B cell (primary cell): ENCODE data around the gene ATXN2. TPM values are rescaled to one million over a fixed set of nuclear protein-coding genes. Genes with fewer than 3 reads are reported as not detected.

Experiments
- ATAC-seq: fragments of 200-7000 bp; cut with Tn5 transposase; one replicate; pipeline ENCODE4 v1.10.0; 2021; ENCODE audit warnings: low read depth, mild to moderate bottlenecking, moderate number of reproducible peaks, moderate library complexity
- CTCF ChIA-PET: fragments of 350-600 bp; sonication (Branson Sonifier 250); formaldehyde crosslinking; loops from one replicate; lab custom pipeline; 2021; ENCODE audit warnings: antibody characterized with exemption, inconsistent platforms; lab: Charles Lee
- POLR2A ChIA-PET: fragments of 350-600 bp; sonication (Branson Sonifier 250); formaldehyde crosslinking; loops from one replicate; lab custom pipeline; 2021; ENCODE audit warnings: antibody characterized with exemption; lab: Charles Lee
- DNase-seq: peaks from one replicate; pipeline ENCODE4 v3.0.0; 2013
- H2AFZ ChIP-seq: 2 replicates; pipeline ENCODE4 v1.6.1; 2012; ENCODE audit warnings: mild to moderate bottlenecking, low read depth, low read length; ENCODE audit not compliant: insufficient read depth, poor library complexity, severe bottlenecking
- H3K27ac ChIP-seq, 2 donors: 1 replicate in 1 of 2; 2 replicates in 1 of 2; pipeline ENCODE4 v1.5.1; 2012 to 2013; ENCODE audit warnings: low read length in 2 of 2, mild to moderate bottlenecking in 2 of 2, moderate library complexity in 1 of 2
- H3K27me3 ChIP-seq, 4 experiments: fragments of 200-600 bp in 1 of 4; sonication (generic) in 1 of 4; replicated peaks in 1 of 4; 1 replicate in 2 of 4; 2 replicates in 2 of 4; pipeline versions ENCODE4 v1.6.1 to v1.7.0; 2013 to 2016; ENCODE audit warnings: low read length in 3 of 4, mild to moderate bottlenecking in 2 of 4, mixed read lengths in 1 of 4, moderate library complexity in 1 of 4; ENCODE audit not compliant: insufficient read depth in 4 of 4, control insufficient read depth in 3 of 4; ENCODE audit errors: control extremely low read depth in 1 of 4
- H3K36me3 ChIP-seq, 2 experiments: replicated peaks in 1 of 2; 1 replicate in 1 of 2; 2 replicates in 1 of 2; pipeline versions ENCODE4 v1.6.1 to v1.7.1; 2013; ENCODE audit warnings: low read length in 1 of 2; ENCODE audit not compliant: insufficient read depth in 2 of 2, control insufficient read depth in 1 of 2; ENCODE audit errors: control extremely low read depth in 1 of 2, extremely low read depth in 1 of 2
- H3K4me1 ChIP-seq, 2 donors: fragments of 200-600 bp in 1 of 2; sonication (generic) in 1 of 2; 1 replicate in 1 of 2; 2 replicates in 1 of 2; pipeline versions ENCODE4 v1.5.1 to v1.6.1; 2013 to 2017; ENCODE audit warnings: low read length in 2 of 2; ENCODE audit not compliant: control insufficient read depth in 2 of 2, insufficient read depth in 2 of 2
- H3K4me2 ChIP-seq: replicated peaks from 2 replicates; pipeline ENCODE3; 2012; ENCODE audit warnings: mild to moderate bottlenecking, low read depth, low read length; ENCODE audit not compliant: poor library complexity, severe bottlenecking
- H3K4me3 ChIP-seq, 5 experiments: fragments of 200-600 bp in 1 of 5; sonication (generic) in 1 of 5; 1 replicate in 3 of 5; 2 replicates in 2 of 5; pipeline versions ENCODE4 v1.5.1 to v1.7.0; 2011 to 2016; ENCODE audit warnings: low read length in 4 of 5, mild to moderate bottlenecking in 4 of 5, low read depth in 2 of 5, control low read depth in 1 of 5, moderate library complexity in 1 of 5; ENCODE audit not compliant: insufficient read depth in 1 of 5; ENCODE audit errors: control extremely low read depth in 1 of 5, extremely low read depth in 1 of 5
- H3K79me2 ChIP-seq: fragments of 200-600 bp; sonication (generic); one replicate; pipeline ENCODE4 v1.6.0; 2016; ENCODE audit warnings: low read length; ENCODE audit not compliant: control insufficient read depth, insufficient read depth
- H3K9ac ChIP-seq: fragments of 200-600 bp; sonication (generic); 2 replicates; pipeline ENCODE4 v1.6.1; 2017; ENCODE audit warnings: mild to moderate bottlenecking, low read length, moderate library complexity
- H3K9me3 ChIP-seq, 3 donors: one replicate each; pipeline versions ENCODE4 v1.6.1 to v1.7.1; 2013; ENCODE audit warnings: low read length in 2 of 3; ENCODE audit not compliant: control insufficient read depth in 2 of 3, insufficient read depth in 1 of 3; ENCODE audit errors: control extremely low read depth in 1 of 3
- H4K20me1 ChIP-seq: 2 replicates; pipeline ENCODE4 v1.6.0; 2012; ENCODE audit warnings: mild to moderate bottlenecking, low read length; ENCODE audit not compliant: insufficient read depth, control insufficient read depth, poor library complexity, severe bottlenecking
- H3K27ac Mint-ChIP-seq: one replicate; pipeline ENCODE4 v1.8.0; 2021; ENCODE audit warnings: mixed read lengths
- H3K27me3 Mint-ChIP-seq: one replicate; pipeline ENCODE4 v1.8.0; 2021; ENCODE audit warnings: mixed read lengths
- H3K4me1 Mint-ChIP-seq: one replicate; pipeline ENCODE4 v1.8.0; 2021; ENCODE audit warnings: mixed read lengths
- H3K4me3 Mint-ChIP-seq: one replicate; pipeline ENCODE4 v1.8.0; 2021; ENCODE audit warnings: mixed read lengths
- H3K9me3 Mint-ChIP-seq: one replicate; pipeline ENCODE4 v1.8.0; 2022; ENCODE audit warnings: mixed read lengths; ENCODE audit not compliant: insufficient read depth
- CTCF ChIP-seq: fragments of 200-600 bp; IDR thresholded peaks from one replicate; pipeline ENCODE4 v1.8.0; 2022; ENCODE audit warnings: antibody characterized with exemption, mild to moderate bottlenecking
- EZH2 ChIP-seq: IDR thresholded peaks from 2 replicates; pipeline ENCODE4 v1.6.1; 2012; ENCODE audit warnings: borderline replicate concordance, low read depth, mild to moderate bottlenecking, moderate library complexity, low read length; ENCODE audit not compliant: insufficient read depth, poor library complexity, severe bottlenecking
- WGBS: methylation state at CpG from one replicate; pipeline ENCODE4 v1.1.5; 2013; ENCODE audit warnings: missing lambda C conversion rate; ENCODE audit not compliant: insufficient coverage; 5-methylcytosine and 5-hydroxymethylcytosine counted together
- intact Hi-C: fragments of 100-400 bp; cut with micrococcal nuclease; formaldehyde crosslinking; loops from one replicate; pipeline ENCODE4 v1.10.0; 2022
- polyA plus RNA-seq: library from polyadenylated mRNA; depleted of rRNA; stranded (reverse); fragments of >200 nt; gene quantifications from 2 replicates; pipeline ENCODE4 v1.2.3, GENCODE V29; 2012
- total RNA-seq, 2 donors: library from RNA; stranded (reverse); fragments of 120-200 nt in 1 of 2; gene quantifications; 1 replicate in 1 of 2; 2 replicates in 1 of 2; pipeline versions ENCODE4 v1.2.3 to v1.2.4, GENCODE V29; 2013 to 2022

Gene ATXN2
- total and polyA plus RNA-seq, 2 donors (not counting 1 experiment from before 2014, with no cell fraction given) = 28.2 to 83.8 TPM

GRCh38 chr12:111458546-111459172, 140.5 kb downstream of the ATXN2 start:
- Histone ChIP-seq H3K27me3 (no peaks in the 10 kb centered on the region), H3K79me2 (no peaks in the 10 kb centered on the region), H3K4me1 (peaks cover 4 to 9% of the 10 kb centered on the region in 2 donors), H2AFZ (no peak overlapping the region), H3K27ac (no peak overlapping the region), H3K9ac (no peak overlapping the region), H3K9me3 (no peaks in the 10 kb centered on the region), H3K36me3 (peaks cover 6 to 49% of the 10 kb centered on the region in 2 experiments), H3K4me2 (no peak overlapping the region), H4K20me1 (no peaks in the 10 kb centered on the region), H3K4me3 (no peak overlapping the region)
- intact Hi-C loops = no loop called here
- ChIA-PET POLR2A (interaction anchor here (0.5 to 0.7 kb wide), 2 partner anchors 55 to 961 kb away, joined by 3 to 4 read pairs; no protein-coding TSS in a partner anchor), CTCF (interaction anchor here (0.6 to 42.0 kb wide), 3 partner anchors 27 to 1149 kb away, joined by 3 to 1472 read pairs (median 3); partner anchors contain the start of gene SH2B3)
- H3K9me3 Mint-ChIP-seq = no peaks in the 10 kb centered on the region
- no peak overlapping the region for H3K4me3 Mint-ChIP-seq
- H3K4me1 Mint-ChIP-seq = peaks cover 9% of the 10 kb centered on the region
- H3K27me3 Mint-ChIP-seq = no peaks in the 10 kb centered on the region
- 100% methylated on average over 4 of the region's 6 CpGs for WGBS
- TF ChIP-seq EZH2 (no peak), CTCF (no peak)
- no peak overlapping the region for H3K27ac Mint-ChIP-seq
- no peak for DNase-seq
- no peak for ATAC-seq

DNA sequence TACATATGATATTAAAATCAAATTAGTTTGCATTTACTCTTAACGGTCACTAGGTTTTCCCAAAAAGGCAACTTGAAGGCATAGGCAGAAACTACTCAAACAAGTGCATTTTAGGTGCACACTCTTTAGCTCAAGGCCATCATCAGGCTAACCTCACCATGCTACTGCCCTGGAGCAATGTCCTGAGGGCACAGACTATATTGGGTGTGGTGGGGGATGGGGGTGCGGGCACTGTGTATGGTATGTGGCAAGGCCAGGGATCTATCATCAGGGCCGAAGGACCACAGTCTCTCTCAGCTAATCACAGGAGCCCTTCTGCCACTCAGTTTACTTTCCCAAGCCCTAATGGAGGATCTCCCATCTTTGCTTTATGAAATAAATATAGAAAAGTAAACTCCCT, 141.5 kb downstream of the ATXN2 start:
- Histone ChIP-seq H3K79me2 (no peaks in the 10 kb centered on the region), H3K4me2 (no peak overlapping the region), H3K9ac (no peak overlapping the region), H3K36me3 (peaks cover 8 to 49% of the 10 kb centered on the region in 2 experiments), H3K4me3 (no peak overlapping the region), H3K27ac (no peak overlapping the region), H2AFZ (no peak overlapping the region), H3K27me3 (no peaks in the 10 kb centered on the region), H4K20me1 (no peaks in the 10 kb centered on the region), H3K9me3 (no peaks in the 10 kb centered on the region), H3K4me1 (peaks cover 0 to 3% of the 10 kb centered on the region in 2 donors)
- 100% methylated on average over 1 of the region's 3 CpGs for WGBS
- no peak overlapping the region for H3K4me3 Mint-ChIP-seq
- ChIA-PET CTCF (interaction anchor here (1.3 to 42.0 kb wide), 3 partner anchors 12 to 54 kb away, joined by 3 to 1472 read pairs (median 4); partner anchors contain the start of gene SH2B3), POLR2A (no interaction called here)
- H3K27me3 Mint-ChIP-seq = no peaks in the 10 kb centered on the region
- DNase-seq (no peak), ATAC-seq (no peak)
- intact Hi-C loops = no loop called here
- H3K4me1 Mint-ChIP-seq = peaks cover 4% of the 10 kb centered on the region
- no peaks in the 10 kb centered on the region for H3K9me3 Mint-ChIP-seq
- TF ChIP-seq CTCF (no peak), EZH2 (no peak)
- H3K27ac Mint-ChIP-seq = no peak overlapping the region
